ENCODE data around the gene CNIH3. TPM values are rescaled to one million over a fixed set of nuclear protein-coding genes. Genes with fewer than 3 reads are reported as not detected.

CNIH3 gene
- total RNA-seq, 2 donors from 2014 or later = 0.62 to 1.4 TPM

DNA sequence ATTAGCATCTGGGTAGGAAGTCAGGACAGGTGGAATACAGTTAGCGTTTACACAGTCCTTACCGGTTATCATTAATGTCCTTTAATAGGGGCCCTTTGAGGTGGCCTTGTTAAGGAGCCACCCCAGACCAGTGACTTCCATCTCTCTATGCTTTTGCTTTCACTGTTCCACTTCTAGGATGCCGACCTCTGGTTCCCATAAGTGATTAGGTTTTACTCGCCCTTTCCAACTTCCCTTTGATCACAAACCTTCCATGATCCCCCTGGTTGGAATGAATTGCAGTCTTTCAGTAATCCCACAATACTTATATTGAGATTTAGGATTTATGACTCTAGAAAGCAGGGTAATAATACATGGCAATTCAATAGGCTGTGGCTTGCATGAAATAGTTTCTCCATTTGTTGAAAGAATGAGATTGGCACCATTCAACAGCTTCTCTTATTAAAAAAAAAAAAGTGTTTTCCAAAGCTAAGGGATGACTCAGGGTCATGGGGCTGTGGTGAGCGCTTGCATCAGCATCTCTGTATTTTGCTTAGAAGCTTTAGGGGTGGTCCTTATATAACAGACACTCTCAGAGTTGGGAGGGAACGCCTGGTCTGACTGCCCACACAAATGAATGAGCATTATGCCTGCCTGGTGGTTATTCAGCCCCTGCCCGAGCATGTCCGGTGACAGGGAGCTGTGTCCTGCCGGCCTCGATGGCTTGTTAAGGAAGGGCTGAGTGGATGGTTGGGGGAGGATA, 110.5 kb downstream of the CNIH3 start:
- Mint-ChIP-seq H3K27me3 (ENCODE audit: low read depth) (no peaks in the 10 kb centered on the region), H3K36me3 (ENCODE audit: insufficient read depth in 2 of 2) (no peaks in the 10 kb centered on the region), H3K9me3 (no peaks in the 10 kb centered on the region), H3K4me1 (ENCODE audit: low read depth) (peaks cover 8% of the 10 kb centered on the region), H3K27ac (no peak overlapping the region), H3K4me3 (peak overlapping the region in 1 of 2 donors; percentile 44)
- ATAC-seq (replicated peaks in 1 of 2) (peak; percentile 62 to 86), DNase-seq (peak in 1 of 2 donors; percentile 37)

DNA sequence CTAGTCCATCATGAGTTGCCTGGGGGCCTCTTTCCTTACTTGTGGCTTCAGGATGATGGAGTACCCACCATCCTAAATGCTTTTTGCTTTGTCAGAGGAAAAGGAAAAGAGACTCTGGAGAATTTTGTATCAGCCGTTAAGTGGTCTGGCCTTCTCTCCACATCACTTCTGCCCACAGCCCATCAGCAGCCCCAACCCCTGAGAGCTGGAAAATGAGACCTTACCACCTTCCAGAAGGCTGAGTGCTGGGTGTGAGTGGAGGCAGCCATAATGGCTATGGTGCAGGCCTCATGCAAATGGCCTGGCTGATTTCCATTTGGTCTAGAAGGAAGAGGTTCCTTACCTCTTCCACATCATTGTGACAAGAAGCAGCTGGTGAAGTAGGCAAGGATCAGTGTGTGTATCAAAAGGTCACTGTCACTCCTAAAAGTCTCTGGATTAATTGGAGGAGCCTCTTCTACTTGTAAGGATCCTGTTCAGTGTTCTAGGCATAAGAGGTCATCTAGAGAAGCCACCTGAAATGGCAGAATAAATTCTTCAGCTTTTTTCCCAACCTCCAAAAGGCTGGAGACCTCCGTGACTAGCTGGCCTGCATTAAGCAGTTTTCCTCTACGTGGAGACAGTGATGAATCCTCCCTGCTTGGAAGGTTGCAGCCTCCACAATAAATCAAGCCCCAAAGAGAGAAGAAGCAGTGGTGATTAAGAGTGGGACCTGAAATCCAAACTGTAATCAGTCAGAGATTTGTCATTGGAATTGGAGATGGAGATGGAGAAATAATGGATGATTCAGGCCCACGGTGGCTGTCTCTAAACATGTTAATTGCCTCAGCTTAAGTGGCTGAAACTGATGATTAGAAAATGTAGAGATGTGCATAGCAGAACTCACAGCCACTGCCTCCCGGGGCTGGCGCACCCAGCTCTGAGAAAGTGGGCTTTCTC, 111.5 kb downstream of the CNIH3 start:
- no peak for DNase-seq
- Mint-ChIP-seq H3K36me3 (ENCODE audit: insufficient read depth in 2 of 2) (no peaks in the 10 kb centered on the region), H3K27me3 (ENCODE audit: low read depth) (no peaks in the 10 kb centered on the region), H3K27ac (no peak overlapping the region), H3K4me3 (no peak overlapping the region), H3K9me3 (no peaks in the 10 kb centered on the region), H3K4me1 (ENCODE audit: low read depth) (peaks cover 11% of the 10 kb centered on the region)
- ATAC-seq (replicated peaks in 1 of 2) = no peak

DNA sequence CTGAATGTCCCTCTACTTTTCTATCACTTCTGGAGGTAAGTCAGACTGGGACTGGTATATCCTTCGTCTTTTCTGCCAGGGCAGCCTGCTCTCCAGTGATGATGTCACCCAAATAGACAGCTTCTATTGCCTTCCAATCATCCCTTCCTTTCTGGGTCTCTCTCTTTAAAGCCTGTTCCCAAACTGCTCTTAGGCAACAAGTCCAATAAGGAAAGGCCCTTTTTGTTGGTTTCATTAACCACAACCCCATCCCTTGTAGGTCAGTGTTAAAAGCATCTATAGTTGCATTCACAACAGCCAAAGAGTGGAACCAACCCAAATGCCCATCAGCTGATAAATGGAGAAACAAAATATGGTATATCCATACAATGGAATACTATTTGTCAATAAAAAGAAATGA, 114.4 kb downstream of the CNIH3 start:
- Mint-ChIP-seq H3K4me1 (ENCODE audit: low read depth) (peaks cover 34% of the 10 kb centered on the region), H3K9me3 (no peaks in the 10 kb centered on the region), H3K4me3 (no peak overlapping the region), H3K27me3 (ENCODE audit: low read depth) (no peaks in the 10 kb centered on the region), H3K36me3 (ENCODE audit: insufficient read depth in 2 of 2) (no peaks in the 10 kb centered on the region), H3K27ac (no peak overlapping the region)
- ATAC-seq (replicated peaks in 1 of 2) = no peak
- no peak for DNase-seq

DNA sequence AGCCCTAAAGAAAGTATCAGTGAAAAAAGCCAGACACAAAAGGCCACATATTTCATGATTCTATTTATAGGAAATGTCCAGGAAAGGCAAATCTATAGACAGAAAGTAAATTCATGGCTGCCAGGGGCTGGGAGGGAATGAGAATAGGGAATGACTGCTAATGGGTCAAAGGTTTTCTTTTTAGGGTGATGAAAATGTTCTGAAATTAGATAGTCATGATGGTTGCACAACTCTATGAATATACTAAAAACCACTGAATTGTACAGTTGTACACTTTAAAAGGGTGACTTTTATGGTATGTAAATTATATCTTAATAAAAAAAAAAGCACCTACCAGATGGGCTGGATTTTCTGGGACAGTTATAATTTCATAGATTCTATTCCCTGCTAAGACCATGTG, 114.8 kb downstream of the CNIH3 start:
- no peak for DNase-seq
- Mint-ChIP-seq H3K27ac (no peak overlapping the region), H3K27me3 (ENCODE audit: low read depth) (no peaks in the 10 kb centered on the region), H3K4me3 (no peak overlapping the region), H3K4me1 (ENCODE audit: low read depth) (peaks cover 34% of the 10 kb centered on the region), H3K9me3 (no peaks in the 10 kb centered on the region), H3K36me3 (ENCODE audit: insufficient read depth in 2 of 2) (no peaks in the 10 kb centered on the region)
- ATAC-seq (replicated peaks in 1 of 2) = no peak

DNA sequence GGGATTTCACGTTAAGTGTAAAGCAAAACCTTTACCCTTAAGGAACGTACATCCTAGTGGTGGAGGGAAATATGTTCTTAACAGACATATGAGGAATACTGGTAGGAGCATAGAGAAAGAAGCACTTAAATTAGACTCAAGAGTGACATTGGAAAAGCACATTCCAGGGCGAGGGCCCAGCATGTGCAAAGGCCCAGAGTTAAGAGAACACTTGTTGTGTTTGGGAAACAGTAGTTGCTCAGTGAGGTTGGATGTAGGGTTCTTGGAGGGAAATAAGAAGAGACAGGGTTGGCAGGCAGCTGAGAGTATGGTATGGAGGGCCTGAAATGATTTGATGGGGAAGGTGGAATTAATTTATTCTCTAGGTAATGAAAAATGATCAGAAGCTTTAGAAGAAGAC, 115.5 kb downstream of the CNIH3 start:
- H3K36me3 Mint-ChIP-seq (ENCODE audit: insufficient read depth in 2 of 2) = no peaks in the 10 kb centered on the region
- peaks cover 38% of the 10 kb centered on the region for H3K4me1 Mint-ChIP-seq (ENCODE audit: low read depth)
- H3K4me3 Mint-ChIP-seq = no peak overlapping the region
- no peak overlapping the region for H3K27ac Mint-ChIP-seq
- H3K27me3 Mint-ChIP-seq (ENCODE audit: low read depth) = no peaks in the 10 kb centered on the region
- DNase-seq (no peak), ATAC-seq (replicated peaks in 1 of 2) (no peak)
- no peaks in the 10 kb centered on the region for H3K9me3 Mint-ChIP-seq

DNA sequence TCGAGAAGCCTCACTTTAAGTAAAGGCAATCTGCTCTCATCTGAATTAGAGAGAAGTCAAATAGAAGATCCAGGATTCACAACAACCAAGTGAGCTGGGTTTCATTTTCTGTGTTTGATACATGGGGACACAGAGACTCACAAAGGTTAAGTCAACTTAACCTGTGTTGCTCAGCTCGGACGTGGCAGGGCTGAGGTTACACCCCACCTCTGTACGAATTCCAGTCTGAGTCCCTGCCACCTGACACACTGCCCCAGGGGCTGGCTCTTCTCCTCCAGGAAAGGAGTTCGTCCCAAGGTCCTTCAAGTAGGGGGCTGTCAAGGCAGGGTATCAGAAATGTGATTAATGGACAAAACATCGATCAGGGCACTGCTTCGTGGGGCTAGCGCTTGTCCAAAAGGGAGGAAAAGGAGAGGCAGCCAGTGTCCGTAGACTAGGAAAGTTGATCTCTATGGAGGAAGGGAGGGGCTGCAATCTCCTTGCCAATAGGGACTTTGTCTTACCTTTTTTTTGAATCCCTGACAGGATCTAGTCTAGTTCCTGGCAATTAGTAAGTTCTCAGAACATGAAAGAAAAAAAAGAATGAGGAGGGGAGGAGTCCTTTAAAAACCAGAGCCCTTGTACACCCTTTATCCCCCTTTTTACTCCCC, 116.4 kb downstream of the CNIH3 start:
- Mint-ChIP-seq H3K4me1 (ENCODE audit: low read depth) (peaks cover 37% of the 10 kb centered on the region), H3K36me3 (ENCODE audit: insufficient read depth in 2 of 2) (no peaks in the 10 kb centered on the region), H3K9me3 (no peaks in the 10 kb centered on the region), H3K27me3 (ENCODE audit: low read depth) (no peaks in the 10 kb centered on the region), H3K4me3 (no peak overlapping the region), H3K27ac (no peak overlapping the region)
- ATAC-seq (replicated peaks in 1 of 2) (no peak), DNase-seq (no peak)

DNA sequence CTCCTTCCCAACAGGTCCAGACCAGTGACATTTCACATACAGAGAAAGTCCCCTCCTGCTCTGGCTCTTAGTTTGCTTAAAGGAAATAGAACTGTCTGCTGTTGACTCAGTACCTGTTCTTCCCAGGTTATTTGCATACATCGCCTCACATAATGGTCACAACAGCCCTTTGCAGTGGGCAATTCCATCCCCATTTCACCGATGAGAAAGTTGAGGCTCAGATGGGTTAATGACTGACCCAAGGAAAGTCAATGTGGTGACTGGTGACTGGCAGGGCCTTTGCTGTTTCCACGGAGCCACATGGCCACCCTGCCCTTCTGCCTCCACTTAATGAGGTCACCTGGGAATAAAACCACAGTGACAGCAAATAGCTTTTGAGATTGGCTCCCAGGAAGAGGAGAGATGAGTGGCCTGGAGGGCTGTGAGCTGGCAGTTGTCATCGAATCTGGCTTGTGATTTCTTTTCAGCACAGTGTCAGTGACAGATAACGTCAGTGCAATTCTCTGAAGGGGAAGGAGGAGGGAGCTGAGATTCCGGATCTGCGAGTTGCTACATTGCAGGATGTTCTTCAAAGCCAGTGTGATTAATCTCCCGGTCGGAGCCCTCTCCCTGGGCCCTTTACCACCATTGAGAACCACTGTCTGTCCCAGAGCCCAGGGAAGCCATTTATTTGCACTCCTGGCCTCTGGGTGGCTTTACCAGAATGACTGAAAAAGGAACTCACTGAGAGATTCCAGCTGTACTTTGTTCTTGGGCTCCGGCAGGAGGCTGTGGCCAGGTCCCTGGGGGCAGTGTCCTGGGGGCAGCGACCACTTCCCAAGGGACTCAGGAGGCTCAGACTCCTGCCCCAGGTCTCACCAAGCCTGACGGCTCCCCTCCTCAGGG, 117.2 kb downstream of the CNIH3 start:
- H3K27me3 Mint-ChIP-seq (ENCODE audit: low read depth) = no peaks in the 10 kb centered on the region
- H3K27ac Mint-ChIP-seq = no peak overlapping the region
- peaks cover 37% of the 10 kb centered on the region for H3K4me1 Mint-ChIP-seq (ENCODE audit: low read depth)
- DNase-seq (no peak), ATAC-seq (replicated peaks in 1 of 2) (peak; percentile 29 to 47)
- H3K4me3 Mint-ChIP-seq = no peak overlapping the region
- H3K36me3 Mint-ChIP-seq (ENCODE audit: insufficient read depth in 2 of 2) = no peaks in the 10 kb centered on the region
- no peaks in the 10 kb centered on the region for H3K9me3 Mint-ChIP-seq

DNA sequence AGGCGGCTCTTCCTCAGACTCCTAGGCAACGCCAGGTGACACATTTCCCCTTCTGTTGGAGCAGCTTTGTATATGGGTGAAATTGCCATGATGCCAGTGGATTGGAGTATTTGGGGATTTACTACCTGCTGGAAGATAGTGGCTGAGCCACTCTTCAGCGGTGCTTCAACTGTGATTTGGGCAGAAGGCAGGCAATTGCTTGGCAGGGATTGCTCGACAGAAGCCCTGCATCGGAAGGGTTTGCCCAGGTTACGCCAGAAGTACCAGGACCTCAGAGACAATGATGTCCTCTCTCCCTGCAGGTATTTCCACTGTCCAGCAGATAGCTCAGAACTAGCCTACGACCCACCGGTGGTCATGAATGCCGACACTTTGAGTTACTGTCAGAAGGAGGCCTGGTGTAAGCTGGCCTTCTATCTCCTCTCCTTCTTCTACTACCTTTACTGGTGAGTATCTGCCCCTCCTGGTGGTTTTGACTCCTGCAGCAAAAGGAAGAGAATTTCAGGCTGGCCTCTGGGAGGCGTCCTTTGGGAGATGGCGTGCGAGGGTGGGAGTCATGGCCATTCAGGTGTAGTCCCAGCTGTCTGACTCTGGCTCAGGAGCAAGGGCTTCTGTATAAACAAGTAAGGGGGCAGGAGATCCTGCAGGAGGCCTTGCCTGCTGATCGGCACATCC, 118.3 kb downstream of the CNIH3 start:
- Mint-ChIP-seq H3K4me3 (peak overlapping the region in 1 of 2 donors; percentile 11), H3K27ac (no peak overlapping the region), H3K36me3 (ENCODE audit: insufficient read depth in 2 of 2) (no peaks in the 10 kb centered on the region), H3K9me3 (no peaks in the 10 kb centered on the region), H3K4me1 (ENCODE audit: low read depth) (peaks cover 37% of the 10 kb centered on the region), H3K27me3 (ENCODE audit: low read depth) (no peaks in the 10 kb centered on the region)
- no peak for DNase-seq
- no peak for ATAC-seq (replicated peaks in 1 of 2)

DNA sequence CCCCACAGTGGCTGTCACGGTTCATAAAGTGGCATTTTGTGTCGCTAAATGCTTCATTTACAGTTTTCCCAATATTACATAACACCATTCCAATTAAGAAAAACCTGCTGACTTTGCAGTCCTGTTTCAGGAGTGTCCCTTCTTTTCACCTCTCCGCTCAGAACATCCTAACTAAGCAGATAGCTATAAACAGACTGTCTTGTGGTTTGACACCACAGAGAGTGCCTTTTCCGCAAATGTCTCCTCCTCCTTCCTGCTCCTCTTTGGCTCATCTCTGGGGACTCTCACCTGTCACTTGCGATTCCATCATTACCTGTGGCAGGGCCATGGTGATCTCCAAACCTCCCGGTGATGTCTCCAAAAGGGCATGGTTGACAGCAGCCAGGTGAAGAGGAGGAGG, 119.0 kb downstream of the CNIH3 start:
- no peaks in the 10 kb centered on the region for H3K36me3 Mint-ChIP-seq (ENCODE audit: insufficient read depth in 2 of 2)
- H3K27me3 Mint-ChIP-seq (ENCODE audit: low read depth) = no peaks in the 10 kb centered on the region
- no peaks in the 10 kb centered on the region for H3K9me3 Mint-ChIP-seq
- H3K4me3 Mint-ChIP-seq = no peak overlapping the region
- peaks cover 37% of the 10 kb centered on the region for H3K4me1 Mint-ChIP-seq (ENCODE audit: low read depth)
- H3K27ac Mint-ChIP-seq = no peak overlapping the region
- ATAC-seq (replicated peaks in 1 of 2) (peak; percentile 39 to 49), DNase-seq (no peak)

DNA sequence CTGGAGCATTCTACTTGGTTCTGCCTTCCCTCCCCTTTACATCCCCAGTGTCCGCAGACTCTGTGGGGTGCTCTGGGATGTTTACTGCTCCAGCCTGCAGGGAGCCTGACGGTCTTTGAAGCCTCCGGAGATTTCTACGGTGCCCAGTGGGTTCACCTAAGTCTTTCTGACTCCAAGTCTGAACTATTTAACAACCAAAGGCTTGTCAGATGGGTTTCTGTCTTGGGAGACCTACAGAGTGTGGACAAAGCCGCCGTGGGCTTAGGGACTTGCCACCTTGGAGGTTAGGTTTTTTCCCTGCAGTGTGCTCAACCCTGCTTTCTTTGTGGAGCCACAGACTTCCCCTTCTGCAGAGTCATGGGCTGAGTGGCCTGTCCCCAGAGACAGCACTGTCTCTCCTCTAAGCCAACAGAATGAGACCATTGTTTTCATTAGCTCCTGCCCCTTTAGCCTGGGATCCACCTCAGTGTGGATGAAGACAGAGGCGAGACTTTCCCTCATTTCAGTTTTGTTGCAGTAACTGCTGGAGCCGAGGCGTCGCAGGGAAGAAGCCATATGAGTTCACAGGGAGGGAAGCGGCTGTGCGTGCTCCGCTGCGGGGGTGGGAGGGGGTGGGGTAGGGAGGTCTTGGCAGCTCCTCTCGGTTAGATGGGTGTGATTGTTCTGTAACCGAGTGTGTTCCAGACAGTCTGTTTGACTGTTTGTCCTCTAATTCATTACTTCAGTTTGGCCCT, 120.7 kb downstream of the CNIH3 start:
- no peak overlapping the region for H3K4me3 Mint-ChIP-seq
- no peak for DNase-seq

DNA sequence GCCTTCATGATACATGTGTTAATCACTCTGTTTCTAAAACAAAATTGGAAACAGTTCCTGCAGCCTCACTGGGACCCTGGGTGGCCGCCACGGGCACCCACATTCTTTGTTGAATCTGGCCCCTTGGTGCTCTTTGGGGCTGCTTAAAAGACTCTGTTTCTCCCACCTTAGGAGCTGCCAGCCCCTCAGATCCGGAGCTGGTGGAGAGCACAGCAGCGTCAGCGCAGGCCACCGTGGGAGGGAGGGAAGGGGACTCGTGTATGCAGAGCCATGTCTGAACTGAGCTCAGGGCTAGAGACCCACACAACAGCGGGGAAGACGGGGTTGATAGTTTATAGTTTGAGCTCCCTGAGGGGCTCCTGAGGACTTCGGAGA, 121.2 kb downstream of the CNIH3 start:
- Mint-ChIP-seq H3K27me3 (ENCODE audit: low read depth) (no peaks in the 10 kb centered on the region), H3K4me3 (no peak overlapping the region), H3K9me3 (no peaks in the 10 kb centered on the region), H3K4me1 (ENCODE audit: low read depth) (peaks cover 37% of the 10 kb centered on the region), H3K36me3 (ENCODE audit: insufficient read depth in 2 of 2) (no peaks in the 10 kb centered on the region), H3K27ac (no peak overlapping the region)
- ATAC-seq (replicated peaks in 1 of 2) (no peak), DNase-seq (no peak)

More for the DNA sequence above, 120.7 kb downstream of the CNIH3 start:
- Mint-ChIP-seq H3K9me3 (no peaks in the 10 kb centered on the region), H3K36me3 (ENCODE audit: insufficient read depth in 2 of 2) (no peaks in the 10 kb centered on the region), H3K27ac (no peak overlapping the region), H3K27me3 (ENCODE audit: low read depth) (no peaks in the 10 kb centered on the region), H3K4me1 (ENCODE audit: low read depth) (peaks cover 37% of the 10 kb centered on the region)
- peak; percentile 41 to 44 for ATAC-seq (replicated peaks in 1 of 2)
